ENCODE data around the gene OR10G6.

DNA sequence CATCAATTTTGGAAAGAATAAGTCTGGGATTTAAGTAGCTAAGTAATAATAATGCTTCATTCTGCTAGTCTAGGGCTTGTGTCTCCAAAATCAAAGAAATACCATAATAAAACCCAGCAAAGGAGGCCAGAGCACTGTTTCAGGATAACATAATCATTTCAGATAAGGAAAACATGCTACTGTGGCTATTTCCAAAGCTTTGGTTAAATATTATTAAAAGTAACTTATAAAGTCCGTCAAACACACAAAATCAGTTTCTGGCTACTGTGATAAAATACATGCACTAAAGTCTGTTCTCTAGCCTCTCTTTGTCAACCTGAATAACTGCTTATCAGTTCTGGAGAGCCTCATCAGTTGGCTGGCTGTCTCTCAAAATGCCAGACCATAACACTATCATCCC, 49.8 kb downstream of the OR10G6 start:
- no peak for TF ChIP-seq REST (tag by site-specific recombination; IDR thresholded peaks at IDR 0.05)
- TF ChIP-seq, protein P1, sequence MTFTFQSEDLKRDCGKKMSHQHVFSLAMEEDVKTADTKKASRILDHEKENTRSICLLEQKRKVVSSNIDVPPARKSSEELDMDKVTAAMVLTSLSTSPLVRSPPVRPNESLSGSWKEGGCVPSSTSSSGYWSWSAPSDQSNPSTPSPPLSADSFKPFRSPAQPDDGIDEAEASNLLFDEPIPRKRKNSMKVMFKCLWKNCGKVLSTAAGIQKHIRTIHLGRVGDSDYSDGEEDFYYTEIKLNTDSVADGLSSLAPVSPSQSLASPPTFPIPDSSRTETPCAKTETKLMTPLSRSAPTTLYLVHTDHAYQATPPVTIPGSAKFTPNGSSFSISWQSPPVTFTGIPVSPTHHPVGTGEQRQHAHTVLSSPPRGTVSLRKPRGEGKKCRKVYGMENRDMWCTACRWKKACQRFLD (tag by site-specific recombination; IDR thresholded peaks at IDR 0.05) = no peak
- TF ChIP-seq, protein P2, sequence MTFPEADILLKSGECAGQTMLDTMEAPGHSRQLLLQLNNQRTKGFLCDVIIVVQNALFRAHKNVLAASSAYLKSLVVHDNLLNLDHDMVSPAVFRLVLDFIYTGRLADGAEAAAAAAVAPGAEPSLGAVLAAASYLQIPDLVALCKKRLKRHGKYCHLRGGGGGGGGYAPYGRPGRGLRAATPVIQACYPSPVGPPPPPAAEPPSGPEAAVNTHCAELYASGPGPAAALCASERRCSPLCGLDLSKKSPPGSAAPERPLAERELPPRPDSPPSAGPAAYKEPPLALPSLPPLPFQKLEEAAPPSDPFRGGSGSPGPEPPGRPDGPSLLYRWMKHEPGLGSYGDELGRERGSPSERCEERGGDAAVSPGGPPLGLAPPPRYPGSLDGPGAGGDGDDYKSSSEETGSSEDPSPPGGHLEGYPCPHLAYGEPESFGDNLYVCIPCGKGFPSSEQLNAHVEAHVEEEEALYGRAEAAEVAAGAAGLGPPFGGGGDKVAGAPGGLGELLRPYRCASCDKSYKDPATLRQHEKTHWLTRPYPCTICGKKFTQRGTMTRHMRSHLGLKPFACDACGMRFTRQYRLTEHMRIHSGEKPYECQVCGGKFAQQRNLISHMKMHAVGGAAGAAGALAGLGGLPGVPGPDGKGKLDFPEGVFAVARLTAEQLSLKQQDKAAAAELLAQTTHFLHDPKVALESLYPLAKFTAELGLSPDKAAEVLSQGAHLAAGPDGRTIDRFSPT (tag by site-specific recombination; IDR thresholded peaks at IDR 0.05) = no peak

All from HEK293 (cell line).